HepG2 (cell line): Measurements from ENCODE around the gene PLEKHM2. TPM values are rescaled to one million over a fixed set of nuclear protein-coding genes. Genes with fewer than 3 reads are reported as not detected.

Experiments
- ATAC-seq: fragments of 200-7000 bp; cut with Tn5 transposase; 3 replicates; pipeline ENCODE4 v1.9.1; 2020; ENCODE audit warnings: mild to moderate bottlenecking, moderate library complexity
- BruUV-seq: library from RNA; stranded (reverse); fragments of 400-500 nt; replicated peaks from 2 replicates; lab custom pipeline; 2021; lab: Mats Ljungman, UMichigan
- CTCF ChIA-PET: fragments of 300-600 bp; formaldehyde crosslinking; extraction: SDS; loops from one replicate; lab custom pipeline; 2021; ENCODE audit warnings: low total read pairs, inconsistent platforms, low intra/inter-chr PET ratio; lab: Yijun Ruan, JAX
- POLR2A ChIA-PET: fragments of 350-600 bp; sonication (Branson Sonifier 250); formaldehyde crosslinking; loops from one replicate; lab custom pipeline; 2020; ENCODE audit warnings: antibody characterized with exemption, inconsistent platforms; lab: Yijun Ruan, JAX
- DNase-seq: peaks from one replicate; pipeline ENCODE4 v3.0.0-alpha.2; 2015; ENCODE audit warnings: low spot score
- FAIRE-seq: peaks from 3 replicates; lab custom pipeline; 2011; peaks lifted over from hg19 to GRCh38; lab: Jason Lieb, UNC
- H2AFZ ChIP-seq: one replicate; pipeline ENCODE4 v1.6.1; 2011; ENCODE audit warnings: low read length, inconsistent platforms
- H3K27ac ChIP-seq: fragments of 300-600 bp; 3 replicates; pipeline ENCODE4 v1.8.0; 2011; ENCODE audit warnings: mixed run types, mild to moderate bottlenecking, mixed read lengths, low read length, inconsistent platforms; ENCODE audit not compliant: insufficient read depth; ENCODE audit errors: extremely low read length
- H3K27me3 ChIP-seq, 2 experiments: fragments of 200-600 bp in 1 of 2; 2 replicates in 1 of 2; 3 replicates in 1 of 2; pipeline versions ENCODE4 v1.6.0 to v1.8.0; 2011; ENCODE audit warnings: low read length in 2 of 2, mild to moderate bottlenecking in 2 of 2, moderate library complexity in 2 of 2, inconsistent platforms in 1 of 2; ENCODE audit not compliant: insufficient read depth in 2 of 2, control insufficient read depth in 1 of 2
- H3K36me3 ChIP-seq, 2 experiments: fragments of 200-600 bp in 1 of 2; replicated peaks in 1 of 2; 2 replicates in 1 of 2; 3 replicates in 1 of 2; pipeline versions ENCODE4 v1.5.1 to v1.8.0; 2011; ENCODE audit warnings: low read length in 2 of 2, inconsistent platforms in 1 of 2; ENCODE audit not compliant: insufficient read depth in 2 of 2, control insufficient read depth in 1 of 2
- H3K4me1 ChIP-seq: 2 replicates; pipeline ENCODE4 v1.5.1; 2012; ENCODE audit warnings: low read length, inconsistent platforms; ENCODE audit not compliant: insufficient read depth
- H3K4me2 ChIP-seq: 2 replicates; pipeline ENCODE4 v1.6.0; 2011; ENCODE audit warnings: low read depth, low read length, inconsistent platforms
- H3K4me3 ChIP-seq, 3 experiments: fragments of 200-600 bp in 1 of 3; sonication (generic), shearing (Covaris generic) in 1 of 3; replicated peaks in 1 of 3; 2 replicates each; pipeline ENCODE4 v1.5.1; 2011 to 2016; ENCODE audit warnings: low read length in 3 of 3, inconsistent platforms in 2 of 3, low read depth in 2 of 3, mild to moderate bottlenecking in 2 of 3, control low read depth in 1 of 3, mixed read lengths in 1 of 3; ENCODE audit not compliant: insufficient read depth in 1 of 3
- H3K79me2 ChIP-seq: one replicate; pipeline ENCODE4 v1.6.1; 2011; ENCODE audit warnings: low read length, inconsistent platforms; ENCODE audit not compliant: insufficient read depth
- H3K9ac ChIP-seq: 2 replicates; pipeline ENCODE4 v1.6.0; 2011; ENCODE audit warnings: mild to moderate bottlenecking, low read depth, low read length, inconsistent platforms; ENCODE audit not compliant: insufficient read depth
- H3K9me3 ChIP-seq: 2 replicates; pipeline ENCODE4 v1.5.1; 2012; ENCODE audit warnings: mild to moderate bottlenecking, low read length
- H4K20me1 ChIP-seq: 2 replicates; pipeline ENCODE4 v1.6.0; 2011; ENCODE audit warnings: inconsistent platforms, mild to moderate bottlenecking, low read length, moderate library complexity; ENCODE audit not compliant: insufficient read depth
- GABPB1 ChIP-seq: IDR thresholded peaks from 2 replicates; pipeline ENCODE4 v1.6.1; 2016; ENCODE audit warnings: mild to moderate bottlenecking, missing genetic modification reagents, moderate library complexity, missing compliant biosample characterization
- GLI4 ChIP-seq: sonication (generic); formaldehyde crosslinking; IDR thresholded peaks from 2 replicates; pipeline ENCODE4 v1.5.1; 2020; ENCODE audit warnings: missing genetic modification reagents, mild to moderate bottlenecking, moderate library complexity, borderline replicate concordance
- MEIS2 ChIP-seq: sonication (generic); formaldehyde crosslinking; IDR thresholded peaks from 2 replicates; pipeline ENCODE4 v1.9.0; 2021; ENCODE audit warnings: mild to moderate bottlenecking, missing genetic modification reagents
- NFKB2 ChIP-seq: sonication (generic); formaldehyde crosslinking; IDR thresholded peaks from 2 replicates; pipeline ENCODE4 v1.4.0; 2020; ENCODE audit warnings: missing genetic modification reagents, borderline replicate concordance
- PLRG1 ChIP-seq: fragments of 450-650 bp; conservative IDR thresholded peaks from 2 replicates; pipeline ENCODE4 v1.6.1; 2016
- RBAK ChIP-seq: sonication (generic); formaldehyde crosslinking; IDR thresholded peaks from 2 replicates; pipeline ENCODE4 v1.5.1; 2020; ENCODE audit warnings: mild to moderate bottlenecking, missing genetic modification reagents
- RXRA ChIP-seq: sonication (generic); formaldehyde crosslinking; IDR thresholded peaks from 2 replicates; pipeline ENCODE4 v1.5.1; 2020; ENCODE audit warnings: missing genetic modification reagents
- SP2 ChIP-seq: sonication (generic); formaldehyde crosslinking; IDR thresholded peaks from 2 replicates; pipeline ENCODE4 v1.5.1; 2020; ENCODE audit warnings: mild to moderate bottlenecking, missing genetic modification reagents
- ZBTB7A ChIP-seq: sonication (generic); formaldehyde crosslinking; IDR thresholded peaks from 2 replicates; pipeline ENCODE4 v1.8.0; 2022; ENCODE audit warnings: mild to moderate bottlenecking, missing genetic modification reagents
- ZBTB7B ChIP-seq: sonication (generic); formaldehyde crosslinking; IDR thresholded peaks from 2 replicates; pipeline ENCODE4 v1.4.0; 2020; ENCODE audit warnings: missing genetic modification reagents
- ZFP91 ChIP-seq: sonication (generic); formaldehyde crosslinking; IDR thresholded peaks from 2 replicates; pipeline ENCODE4 v1.9.0; 2022; ENCODE audit warnings: missing genetic modification reagents, mild to moderate bottlenecking, borderline replicate concordance
- ZFX ChIP-seq: sonication (generic); formaldehyde crosslinking; IDR thresholded peaks from 2 replicates; pipeline ENCODE4 v1.4.0; 2020; ENCODE audit warnings: mild to moderate bottlenecking, low read depth, missing genetic modification reagents, moderate library complexity
- ZNF891 ChIP-seq: sonication (generic); formaldehyde crosslinking; IDR thresholded peaks from 2 replicates; pipeline ENCODE4 v1.5.0; 2020; ENCODE audit warnings: mild to moderate bottlenecking, missing genetic modification reagents
- WGBS: methylation state at CpG from one replicate; pipeline ENCODE4 v1.1.6; 2017; ENCODE audit warnings: low lambda C conversion rate; 5-methylcytosine and 5-hydroxymethylcytosine counted together
- in situ Hi-C: cut with HindIII; loops from 2 replicates; pipeline ENCODE4 v1.10.0; 2017; ENCODE audit warnings: low pct_unique_long_range_greater_than_20kb; ENCODE audit not compliant: extremely low pct_ligation_motif_present
- intact Hi-C: fragments of 100-400 bp; cut with micrococcal nuclease; formaldehyde crosslinking; loops from one replicate; pipeline ENCODE4 v1.10.0; 2022; ENCODE audit not compliant: unreplicated experiment
- polyA plus RNA-seq, 8 experiments: library from polyadenylated mRNA; depleted of rRNA in 3 of 8; stranded (reverse) in 7 of 8; unstranded in 1 of 8; fragments of >200 nt; fragmentation: Illumina TruSeq in 4 of 8; extraction: Trizol in 4 of 8; gene quantifications; 2 replicates each; pipeline versions ENCODE4 v1.2.1 to v1.2.3, GENCODE V29; 2011 to 2016; ENCODE audit warnings: low read depth in 4 of 8, missing spikeins in 1 of 8, mixed read lengths in 1 of 8; ENCODE audit not compliant: insufficient read depth in 1 of 8
- total RNA-seq, 5 experiments: library from RNA; depleted of rRNA; stranded (reverse); fragments of >200 nt; fragmentation: Illumina TruSeq; extraction: Trizol; gene quantifications; 2 replicates each; pipeline ENCODE4 v1.2.3, GENCODE V29; 2016; ENCODE audit warnings: low read depth in 1 of 5
- TF ChIP-seq, protein P1 (sequence below): sonication (generic); formaldehyde crosslinking; IDR thresholded peaks from 2 replicates; pipeline ENCODE4 v1.4.0; 2020; ENCODE audit warnings: missing genetic modification reagents, borderline replicate concordance
- TF ChIP-seq, protein P2 (sequence below), 2 experiments: sonication (generic) in 1 of 2; formaldehyde crosslinking in 1 of 2; IDR thresholded peaks; 2 replicates each; pipeline versions ENCODE4 v1.4.0 to v1.6.1; 2018 to 2020; ENCODE audit warnings: missing genetic modification reagents in 2 of 2, borderline replicate concordance in 1 of 2, low read depth in 1 of 2, mild to moderate bottlenecking in 1 of 2, missing biosample characterization in 1 of 2

The PLEKHM2 gene
- total and polyA plus RNA-seq, 2 of the 13 experiments (the other 11 are each of a cell fraction or from before 2014, with no cell fraction given), result 16.5 to 27.3 TPM

DNA sequence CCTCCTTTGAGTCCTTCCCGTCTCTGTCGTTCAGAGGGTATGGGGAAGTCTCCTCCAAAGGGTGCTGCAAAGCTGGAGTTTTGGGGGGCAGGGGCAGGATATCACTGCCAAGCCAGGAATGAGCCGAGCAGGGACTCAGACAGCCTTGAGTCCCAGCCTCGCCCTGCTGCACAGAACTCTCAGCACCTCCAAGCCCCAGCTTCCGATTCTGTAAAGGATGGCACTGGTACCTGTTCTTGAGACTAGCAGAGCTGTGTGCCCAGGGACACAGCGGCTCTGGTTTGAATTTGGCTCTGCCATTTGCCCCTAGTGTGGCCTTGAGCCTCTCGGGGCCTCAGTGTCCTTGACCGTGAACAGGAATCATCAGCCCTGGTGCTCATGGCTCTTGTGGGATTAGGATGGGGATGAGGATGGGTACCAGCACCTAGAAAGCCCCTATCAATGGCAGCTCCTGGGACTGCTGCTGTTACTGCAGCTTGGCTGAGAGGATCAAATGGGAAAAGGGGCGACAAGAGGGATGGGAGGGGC is 73.0 kb downstream of the PLEKHM2 start (continued):
- TF ChIP-seq ZFX, result 0 out of 2 replicates have a peak, but pooled peaks have one; percentile 4
- no peak for TF ChIP-seq RBAK (CRISPR knock-in tag)
- peak; percentile 15; the same call in 1 of the 2 replicates for TF ChIP-seq RXRA
- TF ChIP-seq GLI4, result no peak

- POLR2A ChIA-PET, result interaction anchor here (0.6 to 1.5 kb wide), 4 partner anchors 10 to 34 kb away, joined by 3 to 4 read pairs (median 3); no protein-coding TSS in a partner anchor
- Histone ChIP-seq H3K79me2 (peaks cover 2% of the 10 kb centered on the region), H3K4me3 (peak overlapping the region; percentile 42 to 82 (median 74); a peak in 5 of 6 replicates), H3K27me3 (peaks cover 0 to 18% of the 10 kb centered on the region in 2 experiments; a peak in 3 of 5 replicates), H4K20me1 (no peaks in the 10 kb centered on the region), H3K9ac (no peak overlapping the region), H3K36me3 (no peaks in the 10 kb centered on the region), H2AFZ (no peak overlapping the region), H3K4me2 (peak overlapping the region; percentile 91), H3K9me3 (no peaks in the 10 kb centered on the region), H3K4me1 (peaks cover 56% of the 10 kb centered on the region), H3K27ac (no peak overlapping the region)
- in situ Hi-C loops, result no loop called here
- intact Hi-C loops, result no loop called here
- no TSS peak for BruUV-seq
- ATAC-seq (peak; percentile 38), DNase-seq (no peak), FAIRE-seq (no peak)
- CTCF ChIA-PET, result no interaction called here
- 0% methylated on average over 11 of the region's 24 CpGs for WGBS
- TF ChIP-seq ZBTB7A (CRISPR knock-in tag) (peak; percentile 4; the same call in 1 of the 2 replicates), GABPB1 (CRISPR knock-in tag) (no peak), NFKB2 (CRISPR knock-in tag) (0 out of 2 replicates have a peak, but pooled peaks have one; percentile 41), SP2 (CRISPR knock-in tag) (no peak), ZNF891 (CRISPR knock-in tag) (0 out of 2 replicates have a peak, but pooled peaks have one; percentile 27), PLRG1 (no peak), ZFP91 (CRISPR knock-in tag) (peak; percentile 35; the same call in 1 of the 2 replicates), ZBTB7B (CRISPR knock-in tag) (peak; percentile 33; the same call in 1 of the 2 replicates), MEIS2 (CRISPR knock-in tag) (0 out of 2 replicates have a peak, but pooled peaks have one; percentile 36)
- TF ChIP-seq, protein P1, sequence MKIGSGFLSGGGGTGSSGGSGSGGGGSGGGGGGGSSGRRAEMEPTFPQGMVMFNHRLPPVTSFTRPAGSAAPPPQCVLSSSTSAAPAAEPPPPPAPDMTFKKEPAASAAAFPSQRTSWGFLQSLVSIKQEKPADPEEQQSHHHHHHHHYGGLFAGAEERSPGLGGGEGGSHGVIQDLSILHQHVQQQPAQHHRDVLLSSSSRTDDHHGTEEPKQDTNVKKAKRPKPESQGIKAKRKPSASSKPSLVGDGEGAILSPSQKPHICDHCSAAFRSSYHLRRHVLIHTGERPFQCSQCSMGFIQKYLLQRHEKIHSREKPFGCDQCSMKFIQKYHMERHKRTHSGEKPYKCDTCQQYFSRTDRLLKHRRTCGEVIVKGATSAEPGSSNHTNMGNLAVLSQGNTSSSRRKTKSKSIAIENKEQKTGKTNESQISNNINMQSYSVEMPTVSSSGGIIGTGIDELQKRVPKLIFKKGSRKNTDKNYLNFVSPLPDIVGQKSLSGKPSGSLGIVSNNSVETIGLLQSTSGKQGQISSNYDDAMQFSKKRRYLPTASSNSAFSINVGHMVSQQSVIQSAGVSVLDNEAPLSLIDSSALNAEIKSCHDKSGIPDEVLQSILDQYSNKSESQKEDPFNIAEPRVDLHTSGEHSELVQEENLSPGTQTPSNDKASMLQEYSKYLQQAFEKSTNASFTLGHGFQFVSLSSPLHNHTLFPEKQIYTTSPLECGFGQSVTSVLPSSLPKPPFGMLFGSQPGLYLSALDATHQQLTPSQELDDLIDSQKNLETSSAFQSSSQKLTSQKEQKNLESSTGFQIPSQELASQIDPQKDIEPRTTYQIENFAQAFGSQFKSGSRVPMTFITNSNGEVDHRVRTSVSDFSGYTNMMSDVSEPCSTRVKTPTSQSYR (CRISPR knock-in tag), result peak; percentile 18; the same call in 1 of the 2 replicates
- TF ChIP-seq, protein P2, sequence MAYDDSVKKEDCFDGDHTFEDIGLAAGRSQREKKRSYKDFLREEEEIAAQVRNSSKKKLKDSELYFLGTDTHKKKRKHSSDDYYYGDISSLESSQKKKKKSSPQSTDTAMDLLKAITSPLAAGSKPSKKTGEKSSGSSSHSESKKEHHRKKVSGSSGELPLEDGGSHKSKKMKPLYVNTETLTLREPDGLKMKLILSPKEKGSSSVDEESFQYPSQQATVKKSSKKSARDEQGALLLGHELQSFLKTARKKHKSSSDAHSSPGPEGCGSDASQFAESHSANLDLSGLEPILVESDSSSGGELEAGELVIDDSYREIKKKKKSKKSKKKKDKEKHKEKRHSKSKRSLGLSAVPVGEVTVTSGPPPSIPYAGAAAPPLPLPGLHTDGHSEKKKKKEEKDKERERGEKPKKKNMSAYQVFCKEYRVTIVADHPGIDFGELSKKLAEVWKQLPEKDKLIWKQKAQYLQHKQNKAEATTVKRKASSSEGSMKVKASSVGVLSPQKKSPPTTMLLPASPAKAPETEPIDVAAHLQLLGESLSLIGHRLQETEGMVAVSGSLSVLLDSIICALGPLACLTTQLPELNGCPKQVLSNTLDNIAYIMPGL (CRISPR knock-in tag; IDR thresholded peaks at IDR 0.05; ENCODE audit: borderline replicate concordance in 1 of 2, low read depth in 1 of 2), result no peak
These were observed 73.6 kb downstream of the PLEKHM2 start for GRCh38 chr1:15757575-15758342.
